DOHH2 (cell line): ENCODE data around the gene POR.

Experiments
- H3F3A ChIP-seq: fragments of 200-600 bp; sonication (generic), shearing (Covaris generic); 2 replicates; pipeline ENCODE4 v1.6.0; 2016; ENCODE audit warnings: antibody characterized with exemption, mild to moderate bottlenecking; ENCODE audit not compliant: control insufficient read depth, insufficient read depth
- H3K27ac ChIP-seq: fragments of 200-600 bp; sonication (generic); 2 replicates; pipeline ENCODE4 v1.5.1; 2014; ENCODE audit warnings: low read depth, mild to moderate bottlenecking, low read length, moderate library complexity
- H3K27me3 ChIP-seq: fragments of 200-600 bp; sonication (generic); 2 replicates; pipeline ENCODE4 v1.6.1; 2014; ENCODE audit warnings: mild to moderate bottlenecking, low read length, mixed read lengths; ENCODE audit not compliant: control insufficient read depth
- H3K36me3 ChIP-seq: fragments of 200-600 bp; sonication (generic); 2 replicates; pipeline ENCODE4 v1.6.1; 2014; ENCODE audit warnings: mild to moderate bottlenecking, low read length, moderate library complexity, mixed read lengths; ENCODE audit not compliant: control insufficient read depth
- H3K4me1 ChIP-seq: fragments of 200-600 bp; sonication (generic); 2 replicates; pipeline ENCODE4 v1.6.1; 2014; ENCODE audit warnings: mild to moderate bottlenecking, low read length, mixed read lengths; ENCODE audit not compliant: control insufficient read depth
- H3K4me2 ChIP-seq: fragments of 200-600 bp; sonication (generic); 2 replicates; pipeline ENCODE4 v1.6.0; 2014; ENCODE audit warnings: mild to moderate bottlenecking, low read length, moderate library complexity
- H3K4me3 ChIP-seq: fragments of 200-600 bp; sonication (generic); 2 replicates; pipeline ENCODE4 v1.5.1; 2014; ENCODE audit warnings: mild to moderate bottlenecking, low read length, mixed read lengths
- H3K79me2 ChIP-seq: fragments of 200-600 bp; sonication (generic); 2 replicates; pipeline ENCODE4 v1.6.1; 2014; ENCODE audit warnings: mild to moderate bottlenecking, low read length, mixed read lengths; ENCODE audit not compliant: control insufficient read depth
- H3K9me2 ChIP-seq: fragments of 200-600 bp; sonication (generic); replicated peaks from 2 replicates; pipeline ENCODE4 v1.6.1; 2014; ENCODE audit warnings: mild to moderate bottlenecking, low read length, mixed read lengths; ENCODE audit not compliant: control insufficient read depth
- H3K9me3 ChIP-seq: fragments of 200-600 bp; sonication (generic); 2 replicates; pipeline ENCODE4 v1.6.1; 2014; ENCODE audit warnings: antibody characterized with exemption, low read length, mixed read lengths; ENCODE audit not compliant: control insufficient read depth, insufficient read depth
- H4K20me1 ChIP-seq: fragments of 200-600 bp; sonication (generic); 2 replicates; pipeline ENCODE4 v1.6.0; 2014; ENCODE audit warnings: low read depth, mild to moderate bottlenecking, antibody characterized with exemption, low read length, moderate library complexity; ENCODE audit not compliant: control insufficient read depth, insufficient read depth
- EZH2phosphoT487 ChIP-seq: fragments of 200-600 bp; sonication (generic); IDR thresholded peaks from 2 replicates; pipeline ENCODE4 v1.6.1; 2017; ENCODE audit warnings: borderline replicate concordance, mild to moderate bottlenecking, antibody characterized with exemption, low read length, moderate library complexity, mixed read lengths
- TF ChIP-seq, protein P1 (sequence below): fragments of 200-600 bp; sonication (generic); IDR thresholded peaks from one replicate; pipeline ENCODE4 v1.5.1; 2014; ENCODE audit warnings: antibody characterized with exemption, mild to moderate bottlenecking, low read depth, low read length; ENCODE audit not compliant: poor library complexity, severe bottlenecking

POR gene

DNA sequence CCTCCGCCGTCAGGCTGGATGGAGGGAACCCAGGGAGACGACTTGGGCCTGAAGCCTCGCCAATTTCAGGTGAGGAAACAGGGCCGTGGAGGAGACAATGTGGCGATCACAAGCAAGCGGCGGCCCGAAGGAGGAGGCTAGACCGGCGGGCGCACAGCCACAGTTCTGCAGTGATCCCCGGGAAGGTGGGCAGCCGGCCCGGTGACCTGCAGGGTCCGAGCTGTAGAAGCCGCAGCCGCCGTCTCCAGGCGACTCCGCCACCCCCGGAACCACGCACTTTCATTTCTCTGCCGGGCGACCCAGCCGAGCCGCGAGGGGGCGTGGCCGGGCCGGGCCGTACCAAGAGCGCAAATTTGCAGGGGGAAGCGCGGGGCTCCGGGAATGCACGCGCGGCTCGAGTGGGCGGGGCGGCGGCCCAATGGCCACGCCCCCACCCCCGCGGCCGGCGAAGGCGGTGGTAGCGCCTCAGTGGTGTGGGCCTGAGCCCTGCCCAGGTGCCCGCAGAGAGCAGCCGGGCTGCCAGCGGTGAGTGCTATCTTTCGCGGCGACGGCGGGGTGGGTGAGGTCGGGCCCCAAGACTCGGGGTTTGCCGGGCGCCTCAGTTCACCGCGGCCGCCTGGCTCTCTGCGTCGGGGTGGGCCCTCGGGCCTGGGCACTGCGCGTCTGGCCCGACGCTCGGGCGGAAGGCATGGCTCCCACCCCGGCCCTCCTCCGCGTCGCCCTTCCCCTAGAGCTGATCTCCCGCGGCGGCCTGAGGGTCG lies at the start of gene POR:
Gene POR (plus strand): TSS at position 501 of the 761 bp plus-strand sequence. CDS start 38,847 bp downstream, outside the sequence.
- peak within 1 kb of the TSS; percentile 38 for H3K27ac ChIP-seq
- peaks cover 23% of the 10 kb centered on the region for H3K4me1 ChIP-seq
- TF ChIP-seq, protein P1, sequence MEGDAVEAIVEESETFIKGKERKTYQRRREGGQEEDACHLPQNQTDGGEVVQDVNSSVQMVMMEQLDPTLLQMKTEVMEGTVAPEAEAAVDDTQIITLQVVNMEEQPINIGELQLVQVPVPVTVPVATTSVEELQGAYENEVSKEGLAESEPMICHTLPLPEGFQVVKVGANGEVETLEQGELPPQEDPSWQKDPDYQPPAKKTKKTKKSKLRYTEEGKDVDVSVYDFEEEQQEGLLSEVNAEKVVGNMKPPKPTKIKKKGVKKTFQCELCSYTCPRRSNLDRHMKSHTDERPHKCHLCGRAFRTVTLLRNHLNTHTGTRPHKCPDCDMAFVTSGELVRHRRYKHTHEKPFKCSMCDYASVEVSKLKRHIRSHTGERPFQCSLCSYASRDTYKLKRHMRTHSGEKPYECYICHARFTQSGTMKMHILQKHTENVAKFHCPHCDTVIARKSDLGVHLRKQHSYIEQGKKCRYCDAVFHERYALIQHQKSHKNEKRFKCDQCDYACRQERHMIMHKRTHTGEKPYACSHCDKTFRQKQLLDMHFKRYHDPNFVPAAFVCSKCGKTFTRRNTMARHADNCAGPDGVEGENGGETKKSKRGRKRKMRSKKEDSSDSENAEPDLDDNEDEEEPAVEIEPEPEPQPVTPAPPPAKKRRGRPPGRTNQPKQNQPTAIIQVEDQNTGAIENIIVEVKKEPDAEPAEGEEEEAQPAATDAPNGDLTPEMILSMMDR: peak; percentile 36
- no peak for TF ChIP-seq EZH2phosphoT487
- no peaks in the 10 kb centered on the region for H3K36me3 ChIP-seq
- no peaks in the 10 kb centered on the region for H3K9me2 ChIP-seq
- peaks cover 5% of the 10 kb centered on the region; the same call in 1 of the 2 replicates for H4K20me1 ChIP-seq
- peak within 1 kb of the TSS; percentile 95 for H3K4me2 ChIP-seq
- peak within 1 kb of the TSS; percentile 88 for H3K4me3 ChIP-seq
- H3K27me3 ChIP-seq: no peaks in the 10 kb centered on the region
- H3K9me3 ChIP-seq: no peaks in the 10 kb centered on the region
- H3K79me2 ChIP-seq: peaks cover 32% of the 10 kb centered on the region
- 0 out of 2 replicates have a peak, but pooled peaks cover 3% of the 10 kb centered on the region for H3F3A ChIP-seq

- Histone ChIP-seq H3K9me3 (no peaks in the 10 kb centered on the region), H3K9me2 (no peaks in the 10 kb centered on the region), H3K36me3 (no peaks in the 10 kb centered on the region), H3K27me3 (peaks cover 3% of the 10 kb centered on the region; the same call in 1 of the 2 replicates), H3K79me2 (no peaks in the 10 kb centered on the region), H3K27ac (no peak overlapping the region), H4K20me1 (no peaks in the 10 kb centered on the region), H3K4me3 (no peak overlapping the region), H3F3A (no peaks in the 10 kb centered on the region), H3K4me2 (no peak overlapping the region), H3K4me1 (no peaks in the 10 kb centered on the region)
- no peak for TF ChIP-seq EZH2phosphoT487
- TF ChIP-seq, protein P1: no peak
Measured at GRCh38 chr7:75866114-75866488, 48.9 kb upstream of the POR start.

DNA sequence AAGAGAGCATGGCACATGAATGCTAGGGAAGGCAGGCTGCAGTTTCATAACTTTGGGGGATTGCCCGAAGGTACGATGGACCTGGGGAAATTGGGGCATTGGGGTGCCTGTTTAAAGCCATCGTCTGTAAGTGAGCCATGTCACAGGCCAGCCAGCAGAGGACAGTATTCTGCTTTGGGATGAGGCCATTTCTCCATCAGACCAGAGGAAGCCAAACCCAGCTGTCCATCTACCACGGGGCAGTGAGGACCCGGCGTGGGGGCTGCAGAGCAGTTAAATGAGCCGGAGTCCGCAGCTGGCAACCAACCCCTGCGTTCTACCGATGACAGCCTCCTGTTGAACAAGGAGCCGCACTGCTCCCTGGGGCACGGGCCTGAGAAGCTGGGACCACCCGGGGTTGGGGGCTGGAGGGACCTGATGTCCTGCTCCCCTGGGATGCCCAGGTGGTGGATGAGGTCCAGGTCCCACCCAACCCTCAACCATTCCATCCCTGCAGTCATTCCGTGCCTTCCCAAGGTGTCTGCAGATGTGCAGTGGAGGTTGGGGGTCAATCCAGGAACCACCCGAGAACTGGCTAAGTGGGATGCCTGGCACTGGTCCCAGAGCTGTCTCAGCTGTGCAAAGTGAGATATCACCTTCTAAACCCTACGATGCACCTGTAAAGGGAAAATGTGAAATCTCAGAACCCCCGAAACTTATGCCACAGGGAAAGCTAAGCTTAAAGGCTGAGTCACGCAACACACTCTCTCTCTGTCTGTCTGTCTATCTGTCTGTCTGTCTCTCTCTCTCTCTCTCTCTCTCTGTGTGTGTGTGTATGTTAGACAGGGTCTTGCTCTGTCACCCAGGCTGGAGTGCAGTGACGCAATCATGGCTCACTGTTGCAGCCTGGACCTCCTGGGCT lies 48.2 kb upstream of the POR start:
- H3K27ac ChIP-seq: no peak overlapping the region
- H3K79me2 ChIP-seq: no peaks in the 10 kb centered on the region
- no peaks in the 10 kb centered on the region for H3K36me3 ChIP-seq
- no peaks in the 10 kb centered on the region for H4K20me1 ChIP-seq
- H3K4me2 ChIP-seq: no peak overlapping the region
- no peaks in the 10 kb centered on the region for H3F3A ChIP-seq
- TF ChIP-seq, protein P1: peak; percentile 94
- TF ChIP-seq EZH2phosphoT487: no peak
- no peaks in the 10 kb centered on the region for H3K9me2 ChIP-seq
- H3K27me3 ChIP-seq: peaks cover 3% of the 10 kb centered on the region; the same call in 1 of the 2 replicates
- no peaks in the 10 kb centered on the region for H3K9me3 ChIP-seq
- no peaks in the 10 kb centered on the region for H3K4me1 ChIP-seq
- no peak overlapping the region for H3K4me3 ChIP-seq
